K562 (cell line): ENCODE results near the gene RBM17.
A peak's percentile ranks its signal among the peaks of the same experiment; 100 is the strongest.

ENCODE experiments used
- ADNP ChIP-seq: fragments of 200-800 bp; sonication (Bioruptor generic); IDR thresholded peaks from 2 replicates; pipeline ENCODE4 v1.6.1; 2016; ENCODE audit warnings: missing genetic modification characterization, missing compliant biosample characterization
- CTCF ChIP-seq, 3 experiments: IDR thresholded peaks in 2 of 3; conservative IDR thresholded peaks in 1 of 3; 2 replicates each; pipeline ENCODE4 v1.5.1; 2011 to 2012; ENCODE audit warnings: low read length in 3 of 3, mild to moderate bottlenecking in 3 of 3, control low read depth in 2 of 3, improper control_type of control experiment in 1 of 3, inconsistent platforms in 1 of 3, low read depth in 1 of 3, mixed read lengths in 1 of 3, moderate library complexity in 1 of 3; ENCODE audit not compliant: insufficient read depth in 2 of 3
- ERF ChIP-seq: fragments of 450-650 bp; formaldehyde crosslinking; IDR thresholded peaks from 2 replicates; pipeline ENCODE4 v1.4.0; 2020; ENCODE audit warnings: mild to moderate bottlenecking, mixed read lengths
- FOSL1 ChIP-seq: fragments of 200-800 bp; sonication (Bioruptor generic); conservative IDR thresholded peaks from 2 replicates; pipeline ENCODE4 v1.6.1; 2016; ENCODE audit warnings: missing genetic modification characterization, missing compliant biosample characterization
- HNRNPK ChIP-seq: fragments of 200-400 bp; formaldehyde crosslinking; IDR thresholded peaks from one replicate; pipeline ENCODE4 v1.6.1; 2018; ENCODE audit warnings: mild to moderate bottlenecking, low read depth, low read length; ENCODE audit not compliant: poor library complexity, severe bottlenecking
- PKNOX1 ChIP-seq: fragments of 450-650 bp; IDR thresholded peaks from 2 replicates; pipeline ENCODE4 v1.6.1; 2016
- POLR2A ChIP-seq: fragments of 450-650 bp; conservative IDR thresholded peaks from 2 replicates; pipeline ENCODE4 v1.6.1; 2016
- RBM39 ChIP-seq: fragments of 200-400 bp; formaldehyde crosslinking; optimal IDR thresholded peaks from 2 replicates; pipeline ENCODE3; 2018; ENCODE audit warnings: low read depth, low read length
- SRSF1 ChIP-seq: fragments of 200-400 bp; formaldehyde crosslinking; IDR thresholded peaks from 2 replicates; pipeline ENCODE4 v1.6.1; 2017; ENCODE audit warnings: mild to moderate bottlenecking, low read depth, low read length, moderate library complexity
- TAF9B ChIP-seq: fragments of 450-650 bp; IDR thresholded peaks from 2 replicates; pipeline ENCODE4 v1.6.1; 2018; ENCODE audit warnings: mild to moderate bottlenecking; ENCODE audit not compliant: partially characterized antibody
- TCFL5 ChIP-seq: fragments of 250-450 bp; sonication (Bioruptor Pico); conservative IDR thresholded peaks from 2 replicates; pipeline ENCODE4 v1.6.1; 2021; ENCODE audit warnings: mild to moderate bottlenecking, moderate library complexity, matching md5 sums
- TEAD4 ChIP-seq, 2 experiments: sonication (generic) in 1 of 2; formaldehyde crosslinking in 1 of 2; IDR thresholded peaks; 2 replicates each; pipeline versions ENCODE4 v1.6.1 to v1.8.0; 2012 to 2022; ENCODE audit warnings: borderline replicate concordance in 1 of 2, inconsistent platforms in 1 of 2, low read length in 1 of 2, mild to moderate bottlenecking in 1 of 2, missing genetic modification reagents in 1 of 2

- TF ChIP-seq RBM39 (no peak), ADNP (0 out of 2 replicates have a peak, but pooled peaks have one; percentile 64), FOSL1 (tag) (no peak), ERF (CRISPR knock-in tag) (no peak), POLR2A (no peak), HNRNPK (no peak), CTCF (IDR thresholded peaks at IDR 0.05 in 2 of 3, conservative IDR thresholded peaks at IDR 0.05 in 1 of 3; ENCODE audit: insufficient read depth in 2 of 3, low read depth in 1 of 3, low read length in 3 of 3) (no peak), TAF9B (no peak), TEAD4 (IDR thresholded peaks at IDR 0.05; ENCODE audit: low read length) (no peak), TEAD4 (CRISPR knock-in tag; IDR thresholded peaks at IDR 0.05; ENCODE audit: borderline replicate concordance) (no peak), TCFL5 (CRISPR knock-in tag) (no peak), SRSF1 (no peak), PKNOX1 (no peak)
These were observed 46.8 kb downstream of the RBM17 start for GRCh38 chr10:6135589-6136168.
